ENCODE measurements around the gene EHMT1.

DNA sequence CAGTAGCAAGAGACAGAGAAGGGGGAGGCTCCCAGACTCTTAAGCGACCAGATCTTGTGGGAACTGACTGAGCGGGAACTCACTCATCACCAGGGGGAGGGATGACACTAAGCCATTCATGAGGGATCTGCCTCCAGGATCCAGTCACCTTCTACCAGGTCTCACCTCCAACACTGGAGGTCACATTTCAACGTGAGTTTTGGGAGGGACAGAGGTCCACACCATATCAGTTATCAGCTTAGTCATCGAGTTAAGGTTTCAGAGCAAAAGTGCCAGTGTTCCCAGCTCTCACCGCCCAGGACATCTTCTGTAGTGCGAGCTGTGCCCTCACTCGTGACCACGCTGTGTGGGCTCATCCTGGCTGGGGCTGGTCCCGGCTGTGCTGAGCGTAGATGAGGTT is 160.1 kb downstream of the EHMT1 start:
- TF ChIP-seq, protein P1, sequence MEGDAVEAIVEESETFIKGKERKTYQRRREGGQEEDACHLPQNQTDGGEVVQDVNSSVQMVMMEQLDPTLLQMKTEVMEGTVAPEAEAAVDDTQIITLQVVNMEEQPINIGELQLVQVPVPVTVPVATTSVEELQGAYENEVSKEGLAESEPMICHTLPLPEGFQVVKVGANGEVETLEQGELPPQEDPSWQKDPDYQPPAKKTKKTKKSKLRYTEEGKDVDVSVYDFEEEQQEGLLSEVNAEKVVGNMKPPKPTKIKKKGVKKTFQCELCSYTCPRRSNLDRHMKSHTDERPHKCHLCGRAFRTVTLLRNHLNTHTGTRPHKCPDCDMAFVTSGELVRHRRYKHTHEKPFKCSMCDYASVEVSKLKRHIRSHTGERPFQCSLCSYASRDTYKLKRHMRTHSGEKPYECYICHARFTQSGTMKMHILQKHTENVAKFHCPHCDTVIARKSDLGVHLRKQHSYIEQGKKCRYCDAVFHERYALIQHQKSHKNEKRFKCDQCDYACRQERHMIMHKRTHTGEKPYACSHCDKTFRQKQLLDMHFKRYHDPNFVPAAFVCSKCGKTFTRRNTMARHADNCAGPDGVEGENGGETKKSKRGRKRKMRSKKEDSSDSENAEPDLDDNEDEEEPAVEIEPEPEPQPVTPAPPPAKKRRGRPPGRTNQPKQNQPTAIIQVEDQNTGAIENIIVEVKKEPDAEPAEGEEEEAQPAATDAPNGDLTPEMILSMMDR (IDR thresholded peaks at IDR 0.05; ENCODE audit: low read length) = no peak
- no peak for TF ChIP-seq EZH2 (IDR thresholded peaks at IDR 0.05; ENCODE audit: borderline replicate concordance, low read length)

All from OCI-LY1 (cell line).